OCI-LY1 (cell line): ENCODE results near the gene SSR2.

Experiments used
- CTCF ChIP-seq: fragments of 200-600 bp; sonication (generic), shearing (Covaris generic); IDR thresholded peaks from 2 replicates; pipeline ENCODE4 v1.5.1; 2017; ENCODE audit warnings: mild to moderate bottlenecking, antibody characterized with exemption, low read length, moderate library complexity, mixed read lengths
- EZH2 ChIP-seq: fragments of 200-600 bp; sonication (generic), shearing (Covaris generic); IDR thresholded peaks from 2 replicates; pipeline ENCODE4 v1.8.0; 2017; ENCODE audit warnings: borderline replicate concordance, mixed run types, mild to moderate bottlenecking, antibody characterized with exemption, low read length, moderate library complexity, mixed read lengths

GRCh38 chr1:156065212-156065611, 44.5 kb upstream of the SSR2 start:
- TF ChIP-seq EZH2, result no peak
- no peak for TF ChIP-seq CTCF
